ENCODE measurements around the gene COPRS.

DNA sequence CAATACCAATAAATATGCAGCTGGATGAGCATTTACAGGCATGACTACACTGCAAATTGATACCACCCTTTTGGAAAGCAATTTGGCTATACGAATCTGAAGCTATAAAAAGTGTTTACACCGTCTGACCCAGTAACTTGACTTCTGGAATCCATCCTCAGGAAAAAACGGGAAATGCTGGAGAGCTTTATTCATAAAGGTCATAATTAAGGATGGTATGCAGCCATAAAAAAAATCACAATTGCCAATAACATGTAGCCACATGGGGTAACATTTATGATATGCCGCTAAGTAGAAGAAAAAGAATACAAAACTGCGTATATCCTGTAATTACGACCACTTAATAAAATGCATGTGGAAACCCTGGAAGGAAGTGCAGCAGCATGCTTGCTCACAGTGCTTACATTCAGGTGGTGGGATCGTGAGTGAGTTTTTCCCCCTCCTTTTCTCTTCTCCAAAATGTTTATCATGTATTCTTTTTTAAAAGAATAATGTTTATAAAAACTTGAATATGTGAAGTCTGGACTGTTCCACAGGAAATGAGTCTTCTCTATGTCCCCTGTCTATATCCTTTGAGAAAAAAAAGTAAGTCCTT, 34.2 kb downstream of the COPRS start:
- TF ChIP-seq POLR2A (IDR thresholded peaks at IDR 0.05) = no peak
- TF ChIP-seq, protein P1, sequence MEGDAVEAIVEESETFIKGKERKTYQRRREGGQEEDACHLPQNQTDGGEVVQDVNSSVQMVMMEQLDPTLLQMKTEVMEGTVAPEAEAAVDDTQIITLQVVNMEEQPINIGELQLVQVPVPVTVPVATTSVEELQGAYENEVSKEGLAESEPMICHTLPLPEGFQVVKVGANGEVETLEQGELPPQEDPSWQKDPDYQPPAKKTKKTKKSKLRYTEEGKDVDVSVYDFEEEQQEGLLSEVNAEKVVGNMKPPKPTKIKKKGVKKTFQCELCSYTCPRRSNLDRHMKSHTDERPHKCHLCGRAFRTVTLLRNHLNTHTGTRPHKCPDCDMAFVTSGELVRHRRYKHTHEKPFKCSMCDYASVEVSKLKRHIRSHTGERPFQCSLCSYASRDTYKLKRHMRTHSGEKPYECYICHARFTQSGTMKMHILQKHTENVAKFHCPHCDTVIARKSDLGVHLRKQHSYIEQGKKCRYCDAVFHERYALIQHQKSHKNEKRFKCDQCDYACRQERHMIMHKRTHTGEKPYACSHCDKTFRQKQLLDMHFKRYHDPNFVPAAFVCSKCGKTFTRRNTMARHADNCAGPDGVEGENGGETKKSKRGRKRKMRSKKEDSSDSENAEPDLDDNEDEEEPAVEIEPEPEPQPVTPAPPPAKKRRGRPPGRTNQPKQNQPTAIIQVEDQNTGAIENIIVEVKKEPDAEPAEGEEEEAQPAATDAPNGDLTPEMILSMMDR (IDR thresholded peaks at IDR 0.05) = no peak

Data from prostate gland (tissue), 2 donors.